HEK293 (cell line): ENCODE measurements around the gene IZUMO1.

Experiments used
- GLI4 ChIP-seq: fragments of 450-650 bp; formaldehyde crosslinking; IDR thresholded peaks from 2 replicates; pipeline ENCODE4 v1.5.1; 2016; ENCODE audit warnings: missing biosample characterization, missing genetic modification characterization
- HOXC10 ChIP-seq: sonication (generic); formaldehyde crosslinking; IDR thresholded peaks from 2 replicates; pipeline ENCODE4 v1.8.1; 2023; ENCODE audit warnings: mild to moderate bottlenecking, missing genetic modification reagents
- KLF16 ChIP-seq: fragments of 450-650 bp; formaldehyde crosslinking; IDR thresholded peaks from 2 replicates; pipeline ENCODE4 v1.5.1; 2017; ENCODE audit warnings: missing biosample characterization, missing genetic modification characterization
- PRDM1 ChIP-seq: fragments of 450-650 bp; formaldehyde crosslinking; IDR thresholded peaks from 2 replicates; pipeline ENCODE4; 2016; ENCODE audit warnings: missing biosample characterization, missing genetic modification characterization
- PRDM10 ChIP-seq: fragments of 450-650 bp; formaldehyde crosslinking; IDR thresholded peaks from 2 replicates; pipeline ENCODE4 v1.5.1; 2016; ENCODE audit warnings: missing biosample characterization, missing genetic modification characterization
- PRDM4 ChIP-seq: fragments of 450-650 bp; formaldehyde crosslinking; IDR thresholded peaks from 2 replicates; pipeline ENCODE4 v1.5.1; 2017; ENCODE audit warnings: missing biosample characterization, missing genetic modification characterization
- ZBTB10 ChIP-seq: fragments of 450-650 bp; formaldehyde crosslinking; IDR thresholded peaks from 2 replicates; pipeline ENCODE4 v1.5.1; 2016; ENCODE audit warnings: missing biosample characterization, missing genetic modification characterization
- ZBTB20 ChIP-seq: fragments of 450-650 bp; formaldehyde crosslinking; IDR thresholded peaks from 2 replicates; pipeline ENCODE4 v1.5.1; 2016; ENCODE audit warnings: missing biosample characterization, missing genetic modification characterization
- ZNF140 ChIP-seq: fragments of 450-650 bp; formaldehyde crosslinking; IDR thresholded peaks from 2 replicates; pipeline ENCODE4 v1.5.1; 2016; ENCODE audit warnings: missing biosample characterization, missing genetic modification characterization
- ZNF148 ChIP-seq: fragments of 450-650 bp; formaldehyde crosslinking; IDR thresholded peaks from 2 replicates; pipeline ENCODE4 v1.5.0; 2017; ENCODE audit warnings: missing biosample characterization, missing genetic modification characterization, borderline replicate concordance
- ZNF214 ChIP-seq: fragments of 450-650 bp; formaldehyde crosslinking; IDR thresholded peaks from 2 replicates; pipeline ENCODE4 v1.5.1; 2017; ENCODE audit warnings: missing biosample characterization, mild to moderate bottlenecking, missing genetic modification characterization, borderline replicate concordance
- ZNF248 ChIP-seq: fragments of 450-650 bp; formaldehyde crosslinking; IDR thresholded peaks from 2 replicates; pipeline ENCODE4 v1.5.1; 2017; ENCODE audit warnings: missing biosample characterization, missing genetic modification characterization
- ZNF292 ChIP-seq: fragments of 450-650 bp; formaldehyde crosslinking; IDR thresholded peaks from 2 replicates; pipeline ENCODE4 v1.5.1; 2016; ENCODE audit warnings: low read depth, missing biosample characterization, missing genetic modification characterization, borderline replicate concordance
- ZNF311 ChIP-seq: fragments of 450-650 bp; formaldehyde crosslinking; IDR thresholded peaks from 2 replicates; pipeline ENCODE4 v1.5.1; 2017; ENCODE audit warnings: missing biosample characterization, missing genetic modification characterization, borderline replicate concordance
- ZNF423 ChIP-seq: fragments of 450-650 bp; formaldehyde crosslinking; IDR thresholded peaks from 2 replicates; pipeline ENCODE4 v1.5.1; 2016; ENCODE audit warnings: missing biosample characterization, missing genetic modification characterization
- ZNF426 ChIP-seq: fragments of 450-650 bp; formaldehyde crosslinking; IDR thresholded peaks from 2 replicates; pipeline ENCODE4 v1.5.1; 2017; ENCODE audit warnings: missing biosample characterization, missing genetic modification characterization, mild to moderate bottlenecking, inconsistent platforms, moderate library complexity
- ZNF549 ChIP-seq: fragments of 450-650 bp; IDR thresholded peaks from 2 replicates; pipeline ENCODE4 v1.5.1; 2018; ENCODE audit warnings: missing biosample characterization, missing genetic modification characterization, mild to moderate bottlenecking, inconsistent platforms, moderate library complexity
- ZNF621 ChIP-seq: fragments of 450-650 bp; formaldehyde crosslinking; IDR thresholded peaks from 2 replicates; pipeline ENCODE4 v1.5.1; 2017; ENCODE audit warnings: missing biosample characterization, missing genetic modification characterization
- ZNF626 ChIP-seq: fragments of 450-650 bp; sonication (Bioruptor Pico); formaldehyde crosslinking; IDR thresholded peaks from 2 replicates; pipeline ENCODE4 v1.5.1; 2018; ENCODE audit warnings: missing biosample characterization, missing genetic modification characterization, inconsistent platforms
- ZNF76 ChIP-seq: fragments of 450-650 bp; formaldehyde crosslinking; IDR thresholded peaks from 2 replicates; pipeline ENCODE4; 2016; ENCODE audit warnings: low read depth, missing biosample characterization, missing genetic modification characterization, borderline replicate concordance
- ZNF830 ChIP-seq: fragments of 450-650 bp; IDR thresholded peaks from 2 replicates; pipeline ENCODE4 v1.5.0; 2018; ENCODE audit warnings: missing biosample characterization, missing genetic modification characterization, low read depth, mild to moderate bottlenecking, moderate library complexity
- ZSCAN18 ChIP-seq: fragments of 450-650 bp; formaldehyde crosslinking; IDR thresholded peaks from 2 replicates; pipeline ENCODE4 v1.5.1; 2016; ENCODE audit warnings: missing biosample characterization, missing genetic modification characterization
- ZSCAN4 ChIP-seq: fragments of 450-650 bp; formaldehyde crosslinking; IDR thresholded peaks from 2 replicates; pipeline ENCODE4 v1.5.1; 2017; ENCODE audit warnings: missing biosample characterization, missing genetic modification characterization
- ZXDB ChIP-seq: fragments of 450-650 bp; formaldehyde crosslinking; IDR thresholded peaks from 2 replicates; pipeline ENCODE4 v1.5.1; 2016; ENCODE audit warnings: missing biosample characterization, missing genetic modification characterization

IZUMO1 gene

GRCh38 chr19:48724796-48725753 is 21.6 kb downstream of the IZUMO1 start (continued):
- TF ChIP-seq PRDM4 (no peak), ZNF140 (tag by site-specific recombination) (no peak), HOXC10 (no peak), ZNF248 (no peak), ZNF549 (tag by site-specific recombination) (no peak), ZSCAN18 (tag by site-specific recombination) (no peak), ZNF626 (no peak), ZNF148 (tag by site-specific recombination) (no peak), ZBTB10 (peak; percentile 61; the same call in 1 of the 2 replicates), ZXDB (tag by site-specific recombination) (peak; percentile 55), ZNF423 (no peak), ZNF214 (tag by site-specific recombination) (no peak), ZSCAN4 (tag by site-specific recombination) (no peak), PRDM1 (tag by site-specific recombination) (peak; percentile 72), ZNF311 (tag by site-specific recombination) (no peak), ZNF621 (tag by site-specific recombination) (no peak), ZBTB20 (tag by site-specific recombination) (peak; percentile 36; the same call in 1 of the 2 replicates), ZNF76 (tag by site-specific recombination) (peak; percentile 97), ZNF426 (tag by site-specific recombination) (no peak), ZNF292 (tag by site-specific recombination) (no peak), GLI4 (tag by site-specific recombination) (no peak), PRDM10 (tag by site-specific recombination) (peak; percentile 54; the same call in 1 of the 2 replicates), KLF16 (no peak), ZNF830 (no peak)
